HUDEP-2 (cell line): ENCODE results near the gene RFC3.
A peak's percentile ranks its signal among the peaks of the same experiment; 100 is the strongest.
"Not testable (repeated sequence)": the region's sequence is repeated elsewhere in the genome, so short reads cannot be mapped to it uniquely, and the experiment has no call there.

ENCODE experiments used
- DNase-seq, 76 experiments: peaks; one replicate each; lab custom pipeline; 2025; ENCODE audit not compliant: unreplicated experiment in 76 of 76; lab: John Stamatoyannopoulos, UW

Gene RFC3

GRCh38 chr13:33806470-33807248 is 11.3 kb upstream of the RFC3 start:
- no peak for DNase-seq

- DNase-seq, result not testable (repeated sequence)
Measured at GRCh38 chr13:33812829-33813228, 5.1 kb upstream of the RFC3 start.

- DNase-seq, result no peak
Measured at GRCh38 chr13:33815011-33815550, 2.9 kb upstream of the RFC3 start.

GRCh38 chr13:33816912-33817311 is 1.0 kb upstream of the RFC3 start:
- no peak for DNase-seq

GRCh38 chr13:33817513-33817900 is 442 bp upstream of the RFC3 start:
- DNase-seq, result peak in 1 of 76 experiments; percentile 30

- DNase-seq, result no peak
Measured at GRCh38 chr13:33825083-33825482, 7.1 kb downstream of the RFC3 start.

- no peak for DNase-seq
Measured at GRCh38 chr13:33827139-33827538, 9.2 kb downstream of the RFC3 start.

GRCh38 chr13:33828431-33829129 is 10.6 kb downstream of the RFC3 start:
- no peak for DNase-seq

- DNase-seq, result no peak
Measured at GRCh38 chr13:33832872-33833271, 14.9 kb downstream of the RFC3 start.

- DNase-seq, result no peak
Measured at GRCh38 chr13:33838647-33839046, 20.7 kb downstream of the RFC3 start.

GRCh38 chr13:33840402-33840801 is 22.5 kb downstream of the RFC3 start:
- DNase-seq, result no peak

GRCh38 chr13:33842207-33842606 is 24.3 kb downstream of the RFC3 start:
- DNase-seq, result no peak

GRCh38 chr13:33842986-33843385 is 25.0 kb downstream of the RFC3 start:
- DNase-seq, result no peak

GRCh38 chr13:33845572-33846302 is 27.8 kb downstream of the RFC3 start:
- DNase-seq, result no peak

GRCh38 chr13:33846303-33847062 is 28.5 kb downstream of the RFC3 start:
- no peak for DNase-seq

GRCh38 chr13:33849211-33849610 is 31.3 kb downstream of the RFC3 start:
- DNase-seq, result no peak

- no peak for DNase-seq
Measured at GRCh38 chr13:33855371-33855895, 37.5 kb downstream of the RFC3 start.

- no peak for DNase-seq
Measured at GRCh38 chr13:33859691-33860303, 41.8 kb downstream of the RFC3 start.

- DNase-seq, result no peak
Measured at GRCh38 chr13:33860526-33860925, 42.6 kb downstream of the RFC3 start.

- no peak for DNase-seq
Measured at GRCh38 chr13:33862016-33862415, 44.1 kb downstream of the RFC3 start.
